GM18873 (cell line): Measurements from ENCODE around the gene ALKBH5.

Experiments used
- ATAC-seq: cut with Tn5 transposase; IDR thresholded peaks from one replicate; pipeline ENCODE4 v1.9.1; 2021; ENCODE audit warnings: mild to moderate bottlenecking, moderate library complexity, moderate number of reproducible peaks; ENCODE audit not compliant: unreplicated experiment, low FRiP score

Gene ALKBH5

GRCh38 chr17:18236494-18236893, 52.9 kb downstream of the ALKBH5 start:
- no peak for ATAC-seq

- no peak for ATAC-seq
Observed at GRCh38 chr17:18237461-18237860, 53.8 kb downstream of the ALKBH5 start.

- ATAC-seq: no peak
Observed at GRCh38 chr17:18238299-18238698, 54.7 kb downstream of the ALKBH5 start.

- ATAC-seq: no peak
Observed at GRCh38 chr17:18240449-18240848, 56.8 kb downstream of the ALKBH5 start.

GRCh38 chr17:18241229-18241871, 57.7 kb downstream of the ALKBH5 start:
- no peak for ATAC-seq

- no peak for ATAC-seq
Observed at GRCh38 chr17:18245038-18245776, 61.6 kb downstream of the ALKBH5 start.

GRCh38 chr17:18246109-18246725, 62.6 kb downstream of the ALKBH5 start:
- no peak for ATAC-seq

GRCh38 chr17:18246880-18247612, 63.4 kb downstream of the ALKBH5 start:
- ATAC-seq: no peak

- ATAC-seq: no peak
Observed at GRCh38 chr17:18247613-18248001, 64.0 kb downstream of the ALKBH5 start.

GRCh38 chr17:18248300-18248731, 64.7 kb downstream of the ALKBH5 start:
- ATAC-seq: no peak

GRCh38 chr17:18248811-18249210, 65.2 kb downstream of the ALKBH5 start:
- ATAC-seq: no peak

- ATAC-seq: no peak
Observed at GRCh38 chr17:18250259-18250658, 66.6 kb downstream of the ALKBH5 start.

GRCh38 chr17:18250708-18251107, 67.1 kb downstream of the ALKBH5 start:
- no peak for ATAC-seq

- no peak for ATAC-seq
Observed at GRCh38 chr17:18251204-18251603, 67.6 kb downstream of the ALKBH5 start.

GRCh38 chr17:18252160-18252559, 68.5 kb downstream of the ALKBH5 start:
- ATAC-seq: no peak

GRCh38 chr17:18253187-18253884, 69.7 kb downstream of the ALKBH5 start:
- no peak for ATAC-seq

- no peak for ATAC-seq
Observed at GRCh38 chr17:18253947-18254821, 70.6 kb downstream of the ALKBH5 start.

GRCh38 chr17:18254888-18255649, 71.4 kb downstream of the ALKBH5 start:
- no peak for ATAC-seq

GRCh38 chr17:18256351-18256750, 72.7 kb downstream of the ALKBH5 start:
- no peak for ATAC-seq
